Measurements from ENCODE around the gene EAPP. TPM values are rescaled to one million over a fixed set of nuclear protein-coding genes. Genes with fewer than 3 reads are reported as not detected.
"Not testable (repeated sequence)": the region's sequence is repeated elsewhere in the genome, so short reads cannot be mapped to it uniquely, and the experiment has no call there.

EAPP gene
- total and polyA plus RNA-seq, 2 of the 4 experiments (the other 2 are of a cell fraction): 29.9 to 32.3 TPM

DNA sequence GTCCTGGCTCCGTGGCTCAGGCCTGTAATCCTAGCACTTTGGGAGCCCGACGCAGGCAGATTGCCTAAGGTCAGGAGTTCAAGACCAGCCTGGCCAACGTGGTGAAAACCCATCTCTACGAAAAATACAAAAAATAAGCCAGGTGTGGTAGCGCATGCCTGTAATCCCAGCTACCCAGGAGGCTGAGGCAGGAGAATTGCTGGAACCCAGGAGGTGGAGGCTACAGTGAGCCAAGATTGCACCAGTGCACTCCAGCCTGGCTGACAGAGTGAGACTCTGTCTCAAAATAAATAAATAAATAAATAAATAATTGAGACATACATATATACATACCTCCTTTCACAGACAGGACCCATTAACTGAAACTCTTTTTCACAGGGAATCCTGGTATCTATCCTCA is 1.4 kb downstream of the EAPP start:
- H3K9me3 ChIP-seq (ENCODE audit: control insufficient read depth, insufficient read depth, low read length); dilution Hi-C loops (cut with HindIII; ENCODE audit: low sequenced_read_pairs, unreplicated experiment); H3K27ac ChIP-seq (ENCODE audit: insufficient read depth, low read length); H4K91ac ChIP-seq (ENCODE audit: insufficient read depth, low read depth, low read length); ATAC-seq (ENCODE audit: low read depth); H2BK5ac ChIP-seq (ENCODE audit: low read depth, low read length, poor library complexity, severe bottlenecking); H3K27me3 ChIP-seq (ENCODE audit: control insufficient read depth, insufficient read depth, low read length); H3K4me3 ChIP-seq (ENCODE audit: insufficient read depth, low read depth, low read length); H4K5ac ChIP-seq (ENCODE audit: low read depth, low read length); H3K9me1 ChIP-seq (ENCODE audit: insufficient read depth, low read length); H4K8ac ChIP-seq (ENCODE audit: low read depth in 2 of 2, low read length in 2 of 2); H2BK15ac ChIP-seq (ENCODE audit: low read depth, low read length); H3K14ac ChIP-seq (replicated peaks; ENCODE audit: low read depth, low read length); H2BK20ac ChIP-seq (ENCODE audit: low read depth, low read length); H2BK120ac ChIP-seq (ENCODE audit: low read depth, low read length); H3K56ac ChIP-seq (ENCODE audit: extremely low read depth, insufficient read depth, low read length); BruUV-seq (replicated peaks); H3K18ac ChIP-seq (ENCODE audit: low read depth, low read length); H2AFZ ChIP-seq (replicated peaks; ENCODE audit: low read length, poor library complexity); H3K4me1 ChIP-seq (ENCODE audit: control insufficient read depth, insufficient read depth, low read length); H4K20me1 ChIP-seq (ENCODE audit: insufficient read depth, low read length); H3K4ac ChIP-seq (ENCODE audit: low read depth, low read length); H2AK5ac ChIP-seq (ENCODE audit: low read depth, low read length); H3K23ac ChIP-seq (ENCODE audit: low read depth, low read length); H2AK9ac ChIP-seq (replicated peaks; ENCODE audit: low read depth, low read length, poor library complexity); DNase-seq; H3K9ac ChIP-seq (ENCODE audit: low read depth, low read length); H3K36me3 ChIP-seq (ENCODE audit: control insufficient read depth, insufficient read depth, low read length): not testable (repeated sequence)
- intact Hi-C loops (cut with micrococcal nuclease): loop anchor here (5.0 kb wide), 3 partner anchors 41 to 171 kb away; partner anchors contain the start of gene SPTSSA
- H3K79me1 ChIP-seq (ENCODE audit: low read depth in 1 of 2, low read length in 2 of 2): peaks cover 13 to 29% of the 10 kb centered on the region in 2 experiments
- in situ Hi-C loops (cut with MboI; ENCODE audit: low sequenced_read_pairs): loop anchor here (10.0 kb wide), 1 partner anchor 83 kb away; no protein-coding TSS in a partner anchor
- ChIA-PET CTCF (interaction anchor here (0.6 kb wide), 1 partner anchor 41 kb away, joined by 3 read pairs; no protein-coding TSS in a partner anchor), POLR2A (ENCODE audit: unreplicated experiment) (interaction anchor here (0.6 kb wide), 1 partner anchor 552 kb away, joined by 5 read pairs; no protein-coding TSS in a partner anchor)
- peak overlapping the region; percentile 77 for H3K4me2 ChIP-seq (ENCODE audit: low read depth, low read length)
- WGBS, 2 experiments (ENCODE audit: extremely low coverage in 2 of 2, insufficient read length in 1 of 2): 52% methylated on average over 2 of the region's 6 CpGs; no CpG with 5 or more reads in 1 of the 2 experiments

Data from IMR-90 (cell line).